ENCODE results near the gene ADD3.

Gene ADD3

GRCh38 chr10:110160081-110160480 is 152.3 kb downstream of the ADD3 start:
- no peak for DNase-seq

- DNase-seq, result no peak
Observed at GRCh38 chr10:110160522-110160921, 152.7 kb downstream of the ADD3 start.

GRCh38 chr10:110162741-110163145 is 155.0 kb downstream of the ADD3 start:
- no peak for DNase-seq

- no peak for DNase-seq
Observed at GRCh38 chr10:110163192-110163773, 155.5 kb downstream of the ADD3 start.

GRCh38 chr10:110163841-110164240 is 156.1 kb downstream of the ADD3 start:
- no peak for DNase-seq

GRCh38 chr10:110165239-110165638 is 157.5 kb downstream of the ADD3 start:
- no peak for DNase-seq

- no peak for DNase-seq
Observed at GRCh38 chr10:110167149-110167548, 159.4 kb downstream of the ADD3 start.

GRCh38 chr10:110168601-110169481 is 161.1 kb downstream of the ADD3 start:
- DNase-seq, result no peak

- DNase-seq, result no peak
Observed at GRCh38 chr10:110169586-110169985, 161.8 kb downstream of the ADD3 start.

GRCh38 chr10:110170142-110170971 is 162.6 kb downstream of the ADD3 start:
- DNase-seq, result no peak

GRCh38 chr10:110171032-110171431 is 163.2 kb downstream of the ADD3 start:
- DNase-seq, result no peak

- DNase-seq, result no peak
Observed at GRCh38 chr10:110172155-110172554, 164.4 kb downstream of the ADD3 start.

- no peak for DNase-seq
Observed at GRCh38 chr10:110174201-110174600, 166.4 kb downstream of the ADD3 start.

GRCh38 chr10:110174816-110175215 is 167.0 kb downstream of the ADD3 start:
- no peak for DNase-seq

- DNase-seq, result no peak
Observed at GRCh38 chr10:110175406-110175805, 167.6 kb downstream of the ADD3 start.

- no peak for DNase-seq
Observed at GRCh38 chr10:110176141-110177030, 168.6 kb downstream of the ADD3 start.

- no peak for DNase-seq
Observed at GRCh38 chr10:110179220-110179619, 171.4 kb downstream of the ADD3 start.

- no peak for DNase-seq
Observed at GRCh38 chr10:110181451-110181850, 173.7 kb downstream of the ADD3 start.

GRCh38 chr10:110181911-110182310 is 174.1 kb downstream of the ADD3 start:
- no peak for DNase-seq

GRCh38 chr10:110184398-110184797 is 176.6 kb downstream of the ADD3 start:
- DNase-seq, result no peak

Data from activated CD8-positive, alpha-beta memory T cell treated with anti-CD3 and anti-CD28 coated beads for 24 hours (primary cell).